Testis (tissue), 3 donors: Measurements from ENCODE around the gene SLC25A21. TPM values are rescaled to one million over a fixed set of nuclear protein-coding genes. Genes with fewer than 3 reads are reported as not detected.

Experiments used
- DNase-seq: peaks from one replicate; pipeline ENCODE4 v3.0.0-alpha.2; 2019
- H3K27ac ChIP-seq, 2 donors: fragments of 200-600 bp; sonication (generic); one replicate each; pipeline ENCODE4 v1.5.1; 2019
- H3K27me3 ChIP-seq: fragments of 200-600 bp; sonication (generic); one replicate; pipeline ENCODE4 v1.5.1; 2019
- H3K36me3 ChIP-seq: fragments of 200-600 bp; sonication (generic); one replicate; pipeline ENCODE4 v1.5.1; 2017; ENCODE audit warnings: low read depth; ENCODE audit errors: missing control alignments
- H3K4me1 ChIP-seq: fragments of 200-600 bp; sonication (generic); one replicate; pipeline ENCODE4 v1.5.1; 2019
- H3K4me3 ChIP-seq, 2 donors: fragments of 200-600 bp; sonication (generic); one replicate each; pipeline ENCODE4 v1.5.1; 2017 to 2019
- H3K9me3 ChIP-seq: fragments of 200-600 bp; sonication (generic); one replicate; pipeline ENCODE4 v1.5.1; 2017
- POLR2A ChIP-seq: fragments of 450-650 bp; IDR thresholded peaks from one replicate; pipeline ENCODE4 v1.6.1; 2017; ENCODE audit warnings: antibody characterized with exemption, mild to moderate bottlenecking, moderate library complexity
- WGBS, 2 donors: methylation state at CpG; one replicate each; pipeline ENCODE4 v1.1.5; 2018; 5-methylcytosine and 5-hydroxymethylcytosine counted together
- intact Hi-C: fragments of 100-400 bp; cut with DNase I; formaldehyde crosslinking; loops from one replicate; pipeline ENCODE4 v1.15.1; 2023; ENCODE audit warnings: low total_unique reads
- polyA plus RNA-seq: library from polyadenylated mRNA; stranded (reverse); fragments of 350-450 nt; fragmentation: Illumina TruSeq; extraction: RNeasy Lipid Tissue Mini Kit (QIAGEN cat#74804); gene quantifications from one replicate; pipeline ENCODE4 v1.2.3, GENCODE V29; 2014; ENCODE audit warnings: low read depth, low replicate concordance; ENCODE audit not compliant: insufficient read depth
- total RNA-seq, 2 donors: library from RNA; depleted of rRNA; stranded (reverse); fragments of >200 nt; gene quantifications; one replicate each; pipeline ENCODE4 v1.2.3, GENCODE V29; 2016
- TF ChIP-seq, protein P1 (sequence below), 3 experiments: fragments of 450-650 bp in 2 of 3; fragments of 200-600 bp in 1 of 3; sonication (generic) in 1 of 3; IDR thresholded peaks; one replicate each; pipeline ENCODE4 v1.5.1; 2016 to 2019; ENCODE audit warnings: antibody characterized with exemption in 3 of 3, mild to moderate bottlenecking in 2 of 3, moderate library complexity in 1 of 3

Gene SLC25A21
- total and polyA plus RNA-seq, 3 donors from 2014 or later: 4.4 to 16.0 (median 13.6) TPM

DNA sequence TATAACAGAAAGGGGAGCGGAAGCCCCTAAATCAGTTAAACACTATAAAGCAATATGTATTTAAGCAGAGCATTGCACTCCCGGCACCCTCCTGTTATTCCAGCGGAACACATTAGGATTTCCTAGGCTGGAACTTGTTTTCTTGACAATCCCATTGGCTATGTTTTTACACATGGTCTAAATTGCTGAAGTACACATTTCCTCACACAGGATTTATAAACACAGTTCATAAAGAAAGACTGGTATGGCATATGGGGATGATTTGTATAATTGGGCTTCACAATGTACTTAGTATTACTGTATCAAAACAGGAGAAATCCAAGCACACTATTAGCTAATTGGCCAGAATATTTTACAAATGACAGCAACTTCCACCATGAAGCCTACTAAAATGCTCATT lies 487.5 kb downstream of the SLC25A21 start:
- no peak for DNase-seq
- intact Hi-C loops: no loop called here
- Histone ChIP-seq H3K9me3 (no peaks in the 10 kb centered on the region), H3K4me1 (no peaks in the 10 kb centered on the region), H3K4me3 (no peak overlapping the region), H3K36me3 (no peaks in the 10 kb centered on the region), H3K27me3 (no peaks in the 10 kb centered on the region), H3K27ac (no peak overlapping the region)
- TF ChIP-seq, protein P1, sequence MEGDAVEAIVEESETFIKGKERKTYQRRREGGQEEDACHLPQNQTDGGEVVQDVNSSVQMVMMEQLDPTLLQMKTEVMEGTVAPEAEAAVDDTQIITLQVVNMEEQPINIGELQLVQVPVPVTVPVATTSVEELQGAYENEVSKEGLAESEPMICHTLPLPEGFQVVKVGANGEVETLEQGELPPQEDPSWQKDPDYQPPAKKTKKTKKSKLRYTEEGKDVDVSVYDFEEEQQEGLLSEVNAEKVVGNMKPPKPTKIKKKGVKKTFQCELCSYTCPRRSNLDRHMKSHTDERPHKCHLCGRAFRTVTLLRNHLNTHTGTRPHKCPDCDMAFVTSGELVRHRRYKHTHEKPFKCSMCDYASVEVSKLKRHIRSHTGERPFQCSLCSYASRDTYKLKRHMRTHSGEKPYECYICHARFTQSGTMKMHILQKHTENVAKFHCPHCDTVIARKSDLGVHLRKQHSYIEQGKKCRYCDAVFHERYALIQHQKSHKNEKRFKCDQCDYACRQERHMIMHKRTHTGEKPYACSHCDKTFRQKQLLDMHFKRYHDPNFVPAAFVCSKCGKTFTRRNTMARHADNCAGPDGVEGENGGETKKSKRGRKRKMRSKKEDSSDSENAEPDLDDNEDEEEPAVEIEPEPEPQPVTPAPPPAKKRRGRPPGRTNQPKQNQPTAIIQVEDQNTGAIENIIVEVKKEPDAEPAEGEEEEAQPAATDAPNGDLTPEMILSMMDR (IDR thresholded peaks at IDR 0.05): no peak
- no peak for TF ChIP-seq POLR2A
- WGBS, 2 donors: 96 to 98% methylated on average over 3 of the region's 3 CpGs

DNA sequence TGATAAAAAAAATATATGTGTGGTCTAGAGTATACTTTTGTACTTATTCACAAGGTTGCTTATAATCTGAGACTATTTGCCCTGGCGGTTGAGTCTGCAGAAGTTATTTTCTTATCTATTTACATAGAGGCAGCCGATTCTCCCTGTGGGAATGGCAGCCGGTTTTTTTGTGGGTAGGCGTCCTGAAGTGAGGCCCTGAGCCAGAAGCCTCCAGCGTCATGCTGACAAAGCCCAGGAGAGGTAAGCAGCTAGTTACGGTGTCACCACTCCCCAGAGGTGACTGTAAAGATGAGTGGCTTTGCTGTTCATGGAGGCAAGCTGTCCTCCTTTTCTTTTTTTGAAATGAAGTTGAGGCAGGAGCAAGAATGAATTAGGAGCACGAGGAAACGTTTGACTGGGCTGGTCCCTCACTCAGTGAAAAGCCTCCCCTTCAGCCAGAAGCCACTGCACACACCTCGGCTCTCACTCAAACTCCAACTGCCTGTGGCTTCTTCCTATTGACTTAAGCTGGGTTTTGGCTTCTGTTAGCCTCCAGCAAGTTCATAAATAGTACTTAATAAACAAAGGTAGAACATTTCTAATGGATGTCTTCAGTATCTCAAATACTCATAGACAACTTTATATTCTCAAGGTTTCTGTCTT lies 489.2 kb downstream of the SLC25A21 start:
- H3K36me3 ChIP-seq: no peaks in the 10 kb centered on the region
- no peak overlapping the region for H3K27ac ChIP-seq
- intact Hi-C loops: no loop called here
- no peak overlapping the region for H3K4me3 ChIP-seq
- H3K9me3 ChIP-seq: no peaks in the 10 kb centered on the region
- WGBS, 2 donors: 70 to 74% methylated on average over 9 of the region's 9 CpGs
- no peaks in the 10 kb centered on the region for H3K27me3 ChIP-seq
- H3K4me1 ChIP-seq: no peaks in the 10 kb centered on the region
- TF ChIP-seq, protein P1 (IDR thresholded peaks at IDR 0.05): no peak
- TF ChIP-seq POLR2A: no peak
- no peak for DNase-seq

DNA sequence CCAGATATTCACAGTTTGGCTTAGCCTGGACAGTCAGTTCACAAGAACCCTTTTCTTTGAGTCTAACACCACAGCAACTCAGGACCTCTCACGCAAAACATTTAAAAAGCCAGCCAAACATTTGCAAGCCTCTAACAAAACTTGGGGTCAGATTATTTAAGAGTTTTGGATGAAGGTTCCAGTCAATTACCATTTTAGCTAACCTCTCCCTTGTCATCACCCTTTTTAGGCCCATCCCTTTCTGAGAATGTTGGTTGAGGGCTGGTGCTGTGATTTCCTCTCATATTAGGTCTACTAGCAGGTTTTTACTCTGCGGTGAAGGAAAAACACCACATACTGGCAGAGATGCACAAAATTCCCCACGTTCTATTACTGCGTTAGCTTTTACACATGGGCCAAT lies 490.1 kb downstream of the SLC25A21 start:
- H3K36me3 ChIP-seq: no peaks in the 10 kb centered on the region
- 92 to 98% methylated on average over 4 of the region's 4 CpGs for WGBS, 2 donors
- no peaks in the 10 kb centered on the region for H3K27me3 ChIP-seq
- no peak for DNase-seq
- no peaks in the 10 kb centered on the region for H3K9me3 ChIP-seq
- no peak for TF ChIP-seq POLR2A
- TF ChIP-seq, protein P1 (IDR thresholded peaks at IDR 0.05): no peak
- H3K4me3 ChIP-seq: no peak overlapping the region
- H3K27ac ChIP-seq: no peak overlapping the region
- intact Hi-C loops: no loop called here
- no peaks in the 10 kb centered on the region for H3K4me1 ChIP-seq

DNA sequence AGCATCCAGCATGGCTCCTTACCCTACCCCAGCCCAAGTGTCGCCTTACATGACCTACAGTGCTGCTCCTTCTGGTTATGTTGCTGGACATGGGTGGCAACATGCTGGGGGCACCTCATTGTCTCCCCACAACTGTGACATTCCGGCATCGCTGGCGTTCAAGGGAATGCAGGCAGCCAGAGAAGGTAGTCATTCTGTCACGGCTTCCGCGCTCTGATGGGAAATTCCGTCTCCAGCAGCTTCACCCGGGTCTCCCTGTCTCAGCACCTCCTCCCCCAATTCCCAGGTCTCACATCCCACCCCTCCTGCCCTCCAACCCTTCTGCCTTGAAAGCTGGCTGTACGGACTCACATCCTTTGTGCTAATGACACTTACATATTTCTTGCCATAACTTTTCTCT lies 496.2 kb downstream of the SLC25A21 start:
- no peaks in the 10 kb centered on the region for H3K27me3 ChIP-seq
- WGBS, 2 donors: 14 to 18% methylated on average over 10 of the region's 10 CpGs

More for the DNA sequence above, 496.2 kb downstream of the SLC25A21 start:
- TF ChIP-seq, protein P1 (IDR thresholded peaks at IDR 0.05): no peak
- no peak for TF ChIP-seq POLR2A
- H3K4me3 ChIP-seq: no peak overlapping the region
- H3K27ac ChIP-seq: no peak overlapping the region
- H3K9me3 ChIP-seq: no peaks in the 10 kb centered on the region
- no peak for DNase-seq
- H3K36me3 ChIP-seq: no peaks in the 10 kb centered on the region
- intact Hi-C loops: no loop called here
- no peaks in the 10 kb centered on the region for H3K4me1 ChIP-seq
